ENCODE measurements around the gene SEL1L. TPM values are rescaled to one million over a fixed set of nuclear protein-coding genes. Genes with fewer than 3 reads are reported as not detected.

The SEL1L gene
- total RNA-seq, 1 donor from 2014 or later: 54.0 TPM

Other genes starting within 250 kb of the SEL1L start
- 87.4 and 176 TPM in 2 replicates for gene STON2, start 133.5 kb downstream of the SEL1L start, total RNA-seq

Measured in dermis microvascular lymphatic vessel endothelial cell (primary cell).